Measurements from ENCODE around the gene OOSP3. TPM values are rescaled to one million over a fixed set of nuclear protein-coding genes. Genes with fewer than 3 reads are reported as not detected.

Gene OOSP3
- total RNA-seq, 6 experiments from 2014 or later: not detected

DNA sequence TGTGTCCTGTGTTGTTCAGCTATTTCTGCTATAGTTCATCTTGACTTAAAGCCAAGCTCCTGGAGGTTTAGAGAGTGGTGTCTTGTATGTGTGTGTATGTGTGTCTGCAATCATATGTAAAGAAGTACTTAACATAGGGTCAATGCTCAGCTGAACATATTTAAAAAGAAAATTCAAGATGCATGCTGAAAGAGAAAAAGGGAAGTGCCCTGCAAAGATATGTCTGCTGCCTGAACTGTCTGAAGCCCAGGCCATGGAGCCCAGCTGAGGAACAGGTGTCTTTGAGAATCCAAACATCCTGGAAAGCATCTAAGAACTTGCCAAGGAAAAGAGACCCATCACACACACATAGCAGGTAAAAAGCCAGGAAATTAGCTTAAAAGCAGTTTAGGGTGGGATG is 18.9 kb upstream of the OOSP3 start:
- Histone ChIP-seq H3K27me3 (no peaks in the 10 kb centered on the region), H3K27ac (no peak overlapping the region), H3K4me1 (no peaks in the 10 kb centered on the region), H3K4me3 (no peak overlapping the region), H3K9me3 (no peaks in the 10 kb centered on the region), H3K36me3 (no peaks in the 10 kb centered on the region)
- intact Hi-C loops (cut with DNase I): no loop called here
- ATAC-seq: no peak
- no peak for TF ChIP-seq POLR2A (IDR thresholded peaks at IDR 0.05)
- TF ChIP-seq, protein P1, sequence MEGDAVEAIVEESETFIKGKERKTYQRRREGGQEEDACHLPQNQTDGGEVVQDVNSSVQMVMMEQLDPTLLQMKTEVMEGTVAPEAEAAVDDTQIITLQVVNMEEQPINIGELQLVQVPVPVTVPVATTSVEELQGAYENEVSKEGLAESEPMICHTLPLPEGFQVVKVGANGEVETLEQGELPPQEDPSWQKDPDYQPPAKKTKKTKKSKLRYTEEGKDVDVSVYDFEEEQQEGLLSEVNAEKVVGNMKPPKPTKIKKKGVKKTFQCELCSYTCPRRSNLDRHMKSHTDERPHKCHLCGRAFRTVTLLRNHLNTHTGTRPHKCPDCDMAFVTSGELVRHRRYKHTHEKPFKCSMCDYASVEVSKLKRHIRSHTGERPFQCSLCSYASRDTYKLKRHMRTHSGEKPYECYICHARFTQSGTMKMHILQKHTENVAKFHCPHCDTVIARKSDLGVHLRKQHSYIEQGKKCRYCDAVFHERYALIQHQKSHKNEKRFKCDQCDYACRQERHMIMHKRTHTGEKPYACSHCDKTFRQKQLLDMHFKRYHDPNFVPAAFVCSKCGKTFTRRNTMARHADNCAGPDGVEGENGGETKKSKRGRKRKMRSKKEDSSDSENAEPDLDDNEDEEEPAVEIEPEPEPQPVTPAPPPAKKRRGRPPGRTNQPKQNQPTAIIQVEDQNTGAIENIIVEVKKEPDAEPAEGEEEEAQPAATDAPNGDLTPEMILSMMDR (IDR thresholded peaks at IDR 0.05): no peak
- DNase-seq: no peak

DNA sequence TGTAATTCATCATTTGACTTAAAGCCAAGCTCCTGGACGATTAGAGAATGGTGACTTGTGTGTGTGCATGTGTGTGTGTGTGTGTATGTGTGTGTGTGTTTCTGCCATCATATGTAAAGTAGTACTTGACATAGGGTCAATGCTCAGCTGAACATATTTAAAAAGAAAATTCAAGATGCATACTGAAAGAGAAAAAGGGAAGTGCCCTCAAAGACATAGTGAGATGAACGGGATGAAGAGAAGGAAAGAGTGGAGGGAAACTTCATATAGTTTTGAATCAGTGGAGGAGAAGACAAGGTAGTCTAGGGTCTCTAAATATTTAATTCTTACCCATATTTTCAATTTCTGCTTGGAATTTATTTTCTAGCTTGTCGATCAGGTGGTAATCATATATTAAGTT is 16.3 kb upstream of the OOSP3 start:
- TF ChIP-seq POLR2A (IDR thresholded peaks at IDR 0.05): no peak
- TF ChIP-seq, protein P1 (IDR thresholded peaks at IDR 0.05): no peak
- ATAC-seq (no peak), DNase-seq (no peak)
- Histone ChIP-seq H3K4me3 (no peak overlapping the region), H3K9me3 (no peaks in the 10 kb centered on the region), H3K36me3 (no peaks in the 10 kb centered on the region), H3K27me3 (no peaks in the 10 kb centered on the region), H3K27ac (no peak overlapping the region), H3K4me1 (no peaks in the 10 kb centered on the region)
- WGBS (ENCODE audit: insufficient coverage, low coverage, low lambda C conversion rate, missing lambda C conversion rate): 39% methylated on average over 3 of the region's 3 CpGs
- intact Hi-C loops (cut with DNase I): no loop called here

DNA sequence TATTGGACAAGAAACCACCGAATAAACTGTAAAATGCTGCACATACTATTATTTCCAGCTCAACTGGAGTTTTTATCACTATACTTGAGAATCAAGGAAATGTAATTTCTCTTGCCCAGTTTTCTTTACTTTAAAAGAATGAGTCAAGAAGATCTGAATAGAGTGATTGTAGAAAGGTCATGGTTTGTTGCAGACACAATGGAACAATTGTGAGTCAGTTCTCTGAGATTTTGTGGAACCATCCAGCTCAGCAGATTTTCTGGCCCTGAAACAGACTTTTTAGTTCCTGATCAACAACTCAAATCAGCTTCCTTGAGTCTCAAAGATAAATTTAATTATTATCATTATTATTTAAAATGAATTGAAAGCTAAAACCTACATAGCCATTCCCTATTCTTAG is 13.6 kb upstream of the OOSP3 start:
- 39% methylated on average over 1 of the region's 1 CpG for WGBS (ENCODE audit: insufficient coverage, low coverage, low lambda C conversion rate, missing lambda C conversion rate)
- intact Hi-C loops (cut with DNase I): no loop called here
- DNase-seq (no peak), ATAC-seq (peak in 1 of 4 donors; percentile 42)
- H3K36me3 ChIP-seq: no peaks in the 10 kb centered on the region
- H3K27ac ChIP-seq: no peak overlapping the region
- no peaks in the 10 kb centered on the region for H3K27me3 ChIP-seq
- H3K9me3 ChIP-seq: no peaks in the 10 kb centered on the region
- H3K4me3 ChIP-seq: no peak overlapping the region
- TF ChIP-seq, protein P1 (IDR thresholded peaks at IDR 0.05): no peak
- no peak for TF ChIP-seq POLR2A (IDR thresholded peaks at IDR 0.05)
- H3K4me1 ChIP-seq: no peaks in the 10 kb centered on the region

DNA sequence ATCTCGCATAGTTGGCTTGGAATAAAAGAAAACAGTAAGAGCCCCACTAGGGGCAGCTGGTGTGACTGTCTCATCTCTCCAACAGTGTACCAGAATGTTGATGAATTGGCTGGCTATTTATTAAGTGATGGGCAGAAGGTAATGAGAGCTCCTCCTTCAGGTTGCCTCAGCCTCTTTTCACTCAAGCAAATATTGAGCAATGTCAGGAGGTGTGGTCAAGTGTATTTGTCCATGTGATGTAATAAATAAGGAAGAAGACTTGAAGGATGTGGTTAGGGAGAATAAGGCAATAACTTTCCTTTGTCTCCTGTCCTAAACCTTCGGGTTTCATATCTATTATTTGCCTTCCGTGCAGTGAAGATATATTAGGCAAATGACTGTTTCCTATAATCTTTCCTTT is 12.2 kb upstream of the OOSP3 start, which contains the start of gene TCN1:
Gene TCN1, minus strand, starts transcription at position 91 of the 400 bp plus-strand sequence. Its CDS starts 17 bp downstream, at position 74.
- H3K4me3 ChIP-seq: no peak within 1 kb of the TSS
- peak in 2 of 4 donors; percentile 20 to 28 for ATAC-seq

More for the DNA sequence above, 12.2 kb upstream of the OOSP3 start, which contains the start of gene TCN1:
- TF ChIP-seq POLR2A (IDR thresholded peaks at IDR 0.05): no peak
- TF ChIP-seq, protein P1 (IDR thresholded peaks at IDR 0.05): no peak
- H3K4me1 ChIP-seq: no peaks in the 10 kb centered on the region
- intact Hi-C loops (cut with DNase I): no loop called here
- WGBS (ENCODE audit: insufficient coverage, low coverage, low lambda C conversion rate, missing lambda C conversion rate): 31% methylated on average over 3 of the region's 3 CpGs
- no peak for DNase-seq
- no peak within 1 kb of the TSS for H3K27ac ChIP-seq
- no peaks in the 10 kb centered on the region for H3K9me3 ChIP-seq
- no peaks in the 10 kb centered on the region for H3K27me3 ChIP-seq
- H3K36me3 ChIP-seq: no peaks in the 10 kb centered on the region

Measured in right lobe of liver (tissue), 6 donors.